Neural cell (in vitro differentiated cells): ENCODE data around the gene SMARCC1.

ENCODE experiments used
- EP300 ChIP-seq: fragments of 450-650 bp; conservative IDR thresholded peaks from 2 replicates; pipeline ENCODE4 v1.6.1; 2014; ENCODE audit warnings: antibody characterized with exemption, mild to moderate bottlenecking, moderate library complexity; ENCODE audit not compliant: poor library complexity, severe bottlenecking
- EZH2 ChIP-seq: fragments of 200-600, 300-800 bp; shearing (Covaris generic), sonication (generic); IDR thresholded peaks from 2 replicates; pipeline ENCODE4 v1.6.1; 2014; ENCODE audit warnings: antibody characterized with exemption, low read length, borderline replicate concordance, mild to moderate bottlenecking; ENCODE audit not compliant: insufficient read depth, poor library complexity, severe bottlenecking
- MXI1 ChIP-seq: fragments of 450-650 bp; conservative IDR thresholded peaks from 2 replicates; pipeline ENCODE4 v1.6.1; 2014; ENCODE audit warnings: antibody characterized with exemption, mild to moderate bottlenecking; ENCODE audit not compliant: poor library complexity, severe bottlenecking
- POLR2AphosphoS5 ChIP-seq: IDR thresholded peaks from 2 replicates; pipeline ENCODE4 v1.6.1; 2012
- RAD21 ChIP-seq: fragments of 450-650 bp; conservative IDR thresholded peaks from 2 replicates; pipeline ENCODE4 v1.6.1; 2014; ENCODE audit warnings: antibody characterized with exemption, mild to moderate bottlenecking, moderate library complexity
- SMC3 ChIP-seq: fragments of 450-650 bp; conservative IDR thresholded peaks from 2 replicates; pipeline ENCODE4 v1.6.1; 2014; ENCODE audit warnings: antibody characterized with exemption, mild to moderate bottlenecking, moderate library complexity; ENCODE audit not compliant: poor library complexity
- TAF1 ChIP-seq: IDR thresholded peaks from 2 replicates; pipeline ENCODE4 v1.6.1; 2012; ENCODE audit warnings: low read depth
- TF ChIP-seq, protein P1 (sequence below): fragments of 450-650 bp; IDR thresholded peaks from 2 replicates; pipeline ENCODE4 v1.5.1; 2014; ENCODE audit warnings: antibody characterized with exemption, mild to moderate bottlenecking, moderate library complexity; ENCODE audit not compliant: poor library complexity, severe bottlenecking
- TF ChIP-seq, protein P2 (sequence below): IDR thresholded peaks from 2 replicates; pipeline ENCODE4 v1.6.1; 2012; ENCODE audit warnings: borderline replicate concordance

DNA sequence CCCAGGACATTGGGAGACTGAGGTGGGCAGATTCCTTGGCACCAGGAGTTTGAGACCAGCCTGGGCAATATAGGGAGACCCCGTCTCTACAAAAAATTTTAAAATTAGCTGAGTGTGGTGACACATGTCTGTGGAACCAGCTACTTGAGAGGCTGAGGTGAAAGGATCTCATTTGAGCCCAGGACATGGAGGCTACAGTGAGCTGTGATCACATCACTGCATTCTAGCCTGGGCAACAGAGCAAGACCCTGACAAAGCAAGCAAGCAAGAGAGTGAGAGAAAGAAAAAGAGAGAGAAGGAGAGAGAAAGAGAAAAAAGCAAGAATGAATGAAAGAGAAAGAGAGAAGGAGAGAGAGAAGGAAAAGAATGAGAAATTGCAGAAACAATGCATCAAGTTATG, 150.9 kb downstream of the SMARCC1 start:
- TF ChIP-seq, protein P1, sequence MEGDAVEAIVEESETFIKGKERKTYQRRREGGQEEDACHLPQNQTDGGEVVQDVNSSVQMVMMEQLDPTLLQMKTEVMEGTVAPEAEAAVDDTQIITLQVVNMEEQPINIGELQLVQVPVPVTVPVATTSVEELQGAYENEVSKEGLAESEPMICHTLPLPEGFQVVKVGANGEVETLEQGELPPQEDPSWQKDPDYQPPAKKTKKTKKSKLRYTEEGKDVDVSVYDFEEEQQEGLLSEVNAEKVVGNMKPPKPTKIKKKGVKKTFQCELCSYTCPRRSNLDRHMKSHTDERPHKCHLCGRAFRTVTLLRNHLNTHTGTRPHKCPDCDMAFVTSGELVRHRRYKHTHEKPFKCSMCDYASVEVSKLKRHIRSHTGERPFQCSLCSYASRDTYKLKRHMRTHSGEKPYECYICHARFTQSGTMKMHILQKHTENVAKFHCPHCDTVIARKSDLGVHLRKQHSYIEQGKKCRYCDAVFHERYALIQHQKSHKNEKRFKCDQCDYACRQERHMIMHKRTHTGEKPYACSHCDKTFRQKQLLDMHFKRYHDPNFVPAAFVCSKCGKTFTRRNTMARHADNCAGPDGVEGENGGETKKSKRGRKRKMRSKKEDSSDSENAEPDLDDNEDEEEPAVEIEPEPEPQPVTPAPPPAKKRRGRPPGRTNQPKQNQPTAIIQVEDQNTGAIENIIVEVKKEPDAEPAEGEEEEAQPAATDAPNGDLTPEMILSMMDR: no peak
- no peak for TF ChIP-seq SMC3
- no peak for TF ChIP-seq RAD21
- no peak for TF ChIP-seq EZH2
- TF ChIP-seq EP300: no peak
- no peak for TF ChIP-seq POLR2AphosphoS5
- TF ChIP-seq, protein P2, sequence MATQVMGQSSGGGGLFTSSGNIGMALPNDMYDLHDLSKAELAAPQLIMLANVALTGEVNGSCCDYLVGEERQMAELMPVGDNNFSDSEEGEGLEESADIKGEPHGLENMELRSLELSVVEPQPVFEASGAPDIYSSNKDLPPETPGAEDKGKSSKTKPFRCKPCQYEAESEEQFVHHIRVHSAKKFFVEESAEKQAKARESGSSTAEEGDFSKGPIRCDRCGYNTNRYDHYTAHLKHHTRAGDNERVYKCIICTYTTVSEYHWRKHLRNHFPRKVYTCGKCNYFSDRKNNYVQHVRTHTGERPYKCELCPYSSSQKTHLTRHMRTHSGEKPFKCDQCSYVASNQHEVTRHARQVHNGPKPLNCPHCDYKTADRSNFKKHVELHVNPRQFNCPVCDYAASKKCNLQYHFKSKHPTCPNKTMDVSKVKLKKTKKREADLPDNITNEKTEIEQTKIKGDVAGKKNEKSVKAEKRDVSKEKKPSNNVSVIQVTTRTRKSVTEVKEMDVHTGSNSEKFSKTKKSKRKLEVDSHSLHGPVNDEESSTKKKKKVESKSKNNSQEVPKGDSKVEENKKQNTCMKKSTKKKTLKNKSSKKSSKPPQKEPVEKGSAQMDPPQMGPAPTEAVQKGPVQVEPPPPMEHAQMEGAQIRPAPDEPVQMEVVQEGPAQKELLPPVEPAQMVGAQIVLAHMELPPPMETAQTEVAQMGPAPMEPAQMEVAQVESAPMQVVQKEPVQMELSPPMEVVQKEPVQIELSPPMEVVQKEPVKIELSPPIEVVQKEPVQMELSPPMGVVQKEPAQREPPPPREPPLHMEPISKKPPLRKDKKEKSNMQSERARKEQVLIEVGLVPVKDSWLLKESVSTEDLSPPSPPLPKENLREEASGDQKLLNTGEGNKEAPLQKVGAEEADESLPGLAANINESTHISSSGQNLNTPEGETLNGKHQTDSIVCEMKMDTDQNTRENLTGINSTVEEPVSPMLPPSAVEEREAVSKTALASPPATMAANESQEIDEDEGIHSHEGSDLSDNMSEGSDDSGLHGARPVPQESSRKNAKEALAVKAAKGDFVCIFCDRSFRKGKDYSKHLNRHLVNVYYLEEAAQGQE: no peak
- TF ChIP-seq TAF1: no peak
- TF ChIP-seq MXI1: no peak
